Epithelial cell of esophagus (primary cell): ENCODE measurements around the gene PRKAG1.
"Not testable (repeated sequence)": the region's sequence is repeated elsewhere in the genome, so short reads cannot be mapped to it uniquely, and the experiment has no call there.

Source experiments
- DNase-seq: peaks from one replicate; pipeline ENCODE4 v3.0.0; 2010; ENCODE audit warnings: low read depth
- H3K4me3 ChIP-seq: 2 replicates; pipeline ENCODE4 v1.5.1; 2011; ENCODE audit warnings: mild to moderate bottlenecking, low read length, control low read depth
- CTCF ChIP-seq: IDR thresholded peaks from 2 replicates; pipeline ENCODE4 v1.5.1; 2011; ENCODE audit warnings: low read depth, mild to moderate bottlenecking, low read length, control low read depth, inconsistent platforms; ENCODE audit not compliant: insufficient read depth; ENCODE audit errors: missing control alignments

Gene PRKAG1

GRCh38 chr12:49018261-49019119 is at the start of gene PRKAG1:
Gene PRKAG1, minus strand, starts transcription at chr12:49018776. Its CDS starts 36 bp downstream, at chr12:49018740.
- DNase-seq, result peak; percentile 97
- peak; percentile 44 for TF ChIP-seq CTCF
- peak within 1 kb of the TSS; percentile 94 for H3K4me3 ChIP-seq

- no peak for DNase-seq
- H3K4me3 ChIP-seq, result no peak overlapping the region
- TF ChIP-seq CTCF, result no peak
Measured at GRCh38 chr12:49066120-49066519, 47.5 kb upstream of the PRKAG1 start.

GRCh38 chr12:49064767-49065152 is 46.2 kb upstream of the PRKAG1 start:
- DNase-seq, result no peak
- H3K4me3 ChIP-seq, result no peak overlapping the region
- no peak for TF ChIP-seq CTCF

GRCh38 chr12:49061916-49062315 is 43.3 kb upstream of the PRKAG1 start:
- DNase-seq, H3K4me3 ChIP-seq: not testable (repeated sequence)

- peak overlapping the region; percentile 76 for H3K4me3 ChIP-seq
- DNase-seq, result no peak
- TF ChIP-seq CTCF, result no peak
Measured at GRCh38 chr12:49061157-49061650, 42.6 kb upstream of the PRKAG1 start.

- H3K4me3 ChIP-seq, result peak within 1 kb of the TSS; percentile 76
- peak; percentile 39 for TF ChIP-seq CTCF
- DNase-seq, result peak; percentile 96
Measured at GRCh38 chr12:49060237-49061156, 41.9 kb upstream of the PRKAG1 start, which contains the start of gene KMT2D. Gene KMT2D, minus strand, starts transcription at chr12:49060794. Its CDS starts 5,470 bp downstream, at chr12:49055324.
